RPMI7951 (cell line): ENCODE results near the gene SPACDR. TPM values are rescaled to one million over a fixed set of nuclear protein-coding genes. Genes with fewer than 3 reads are reported as not detected.
A peak's percentile ranks its signal among the peaks of the same experiment; 100 is the strongest.
"Not testable (repeated sequence)": the region's sequence is repeated elsewhere in the genome, so short reads cannot be mapped to it uniquely, and the experiment has no call there.

Experiments used
- DNase-seq: peaks from one replicate; pipeline ENCODE4 v3.0.0-alpha.2; 2012; ENCODE audit warnings: low read depth
- total RNA-seq: library from RNA; depleted of rRNA; stranded (reverse); fragments of >200 nt; shearing (Covaris generic); gene quantifications from 2 replicates; pipeline ENCODE4 v1.2.3, GENCODE V29; 2014

The SPACDR gene
- total RNA-seq, 1 experiment from 2014 or later: not detected

DNA sequence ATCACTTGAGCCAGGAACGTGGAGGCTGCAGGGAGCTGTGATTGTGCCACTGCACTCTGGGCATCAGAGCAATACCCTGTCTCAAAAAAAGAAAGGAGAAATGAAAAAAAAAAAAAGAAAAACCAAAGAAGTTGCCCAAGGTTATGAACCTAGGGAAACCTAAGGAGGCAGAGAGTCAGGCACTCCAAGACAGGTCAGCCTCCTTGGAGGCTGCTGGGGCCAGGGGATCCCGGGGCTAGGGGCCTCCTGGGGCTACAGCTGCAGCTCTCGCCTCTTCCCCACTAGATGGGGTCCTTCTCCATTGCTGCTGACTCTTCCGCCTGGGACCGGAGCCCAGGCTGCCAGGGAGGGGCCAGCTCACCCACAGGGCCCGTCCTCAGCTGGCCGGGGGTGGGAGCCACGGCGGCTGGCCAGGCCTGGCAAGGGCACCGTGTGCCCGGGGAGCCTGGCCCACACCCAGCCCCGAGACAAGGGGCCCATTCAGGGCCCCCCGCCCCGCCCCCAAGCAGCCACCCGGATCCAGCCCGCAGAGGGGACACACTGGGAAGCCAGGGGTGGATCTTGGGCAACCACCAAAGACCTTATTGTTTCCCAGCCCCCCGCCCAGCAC lies 1.7 kb upstream of the SPACDR start:
- DNase-seq: peak; percentile 69

DNA sequence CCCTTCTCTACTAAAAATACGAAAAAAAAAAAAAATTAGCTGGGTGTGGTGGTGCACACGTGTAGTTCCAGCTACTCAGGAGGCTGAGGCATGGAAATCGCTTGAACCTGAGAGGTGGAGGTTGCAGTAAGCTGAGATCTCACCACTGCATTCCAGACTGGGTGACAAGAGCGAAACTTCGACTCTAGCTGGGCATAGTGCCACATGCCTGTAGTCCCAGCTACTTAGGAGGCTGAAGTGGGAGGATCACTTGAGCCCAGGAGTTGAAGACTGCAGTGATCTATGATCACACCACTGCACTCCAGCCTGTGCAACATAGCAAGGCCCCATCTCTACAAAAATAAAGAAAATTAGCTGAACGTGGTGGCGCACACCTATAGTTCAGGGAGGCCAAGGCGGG lies 1.2 kb upstream of the SPACDR start:
- no peak for DNase-seq

DNA sequence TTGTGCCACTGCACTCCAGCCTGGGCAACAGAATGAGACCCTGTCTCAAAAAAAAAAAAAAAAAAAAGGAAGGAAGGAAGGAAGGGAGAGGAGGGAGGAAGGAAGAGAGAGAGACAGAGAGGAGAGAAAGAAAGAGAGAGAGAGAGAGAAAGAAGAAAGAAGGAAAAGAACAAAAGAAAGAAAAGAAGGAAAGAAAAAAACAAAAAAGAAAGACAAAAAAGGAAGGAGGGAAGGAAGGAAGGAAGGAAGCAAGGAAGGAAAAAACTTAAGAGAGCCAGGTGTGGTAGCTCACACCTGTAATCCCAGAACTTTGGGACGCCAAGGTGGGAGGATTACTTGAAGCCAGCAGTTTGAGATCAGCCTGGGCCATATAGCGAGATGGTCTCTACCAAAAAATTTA lies 731 bp upstream of the SPACDR start:
- no peak for DNase-seq

DNA sequence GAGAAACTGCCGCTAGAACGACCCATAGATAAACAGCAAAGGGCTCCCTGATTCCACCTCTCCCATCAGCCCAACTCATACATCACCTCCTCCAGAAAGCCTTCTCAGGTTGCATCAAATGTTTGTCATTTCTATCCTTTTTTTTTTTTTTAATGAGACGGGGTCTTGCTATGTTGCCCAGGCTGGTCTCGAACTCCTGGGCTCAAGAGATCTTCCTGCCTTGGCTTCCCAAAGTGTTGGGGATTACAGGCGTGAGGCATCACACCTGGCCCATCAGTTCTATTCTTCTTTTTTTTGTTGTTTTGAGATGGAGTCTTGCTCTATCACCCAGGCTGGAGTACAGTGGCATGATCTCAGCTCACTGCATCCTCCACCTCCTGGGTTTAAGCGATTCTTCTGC lies 7.0 kb downstream of the SPACDR start:
- DNase-seq: no peak

DNA sequence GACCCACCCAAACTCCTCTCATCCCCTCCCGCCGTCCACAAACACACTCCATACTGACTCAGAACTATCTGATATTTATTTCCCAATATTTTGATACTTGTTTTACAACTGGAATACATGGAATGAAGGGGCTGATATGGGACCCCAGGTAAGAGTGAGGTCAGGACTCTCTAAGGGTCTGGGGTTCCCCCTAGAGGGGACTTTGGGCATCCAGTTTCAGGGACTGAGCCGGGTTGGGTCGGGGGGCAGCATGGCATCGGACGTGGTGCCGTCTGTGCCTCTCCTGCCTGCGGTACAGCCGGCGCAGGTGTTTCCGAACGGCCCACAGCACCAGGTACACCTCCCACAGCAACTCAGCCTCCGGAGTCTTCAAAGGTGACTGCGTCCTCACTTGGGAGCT lies 7.5 kb downstream of the SPACDR start:
- DNase-seq: no peak

DNA sequence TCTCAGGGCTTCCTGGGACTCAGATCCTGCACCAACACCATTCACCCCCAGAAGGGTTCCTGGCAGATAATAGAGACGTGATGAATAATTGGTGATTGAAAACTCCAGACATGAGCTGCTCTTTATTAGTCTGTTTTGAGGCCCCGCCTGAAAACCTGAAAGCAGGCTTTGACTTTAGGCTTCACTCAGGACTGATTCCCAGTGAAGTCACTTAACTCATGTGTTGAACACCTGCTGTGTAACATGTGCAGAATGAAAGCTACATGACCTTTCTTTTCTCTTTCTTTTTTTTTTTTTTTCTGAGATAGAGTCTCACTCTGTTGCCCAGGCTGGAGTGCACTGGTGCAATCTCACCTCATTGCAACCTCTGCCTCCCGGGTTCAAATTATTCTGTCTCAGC lies 8.9 kb downstream of the SPACDR start:
- no peak for DNase-seq

DNA sequence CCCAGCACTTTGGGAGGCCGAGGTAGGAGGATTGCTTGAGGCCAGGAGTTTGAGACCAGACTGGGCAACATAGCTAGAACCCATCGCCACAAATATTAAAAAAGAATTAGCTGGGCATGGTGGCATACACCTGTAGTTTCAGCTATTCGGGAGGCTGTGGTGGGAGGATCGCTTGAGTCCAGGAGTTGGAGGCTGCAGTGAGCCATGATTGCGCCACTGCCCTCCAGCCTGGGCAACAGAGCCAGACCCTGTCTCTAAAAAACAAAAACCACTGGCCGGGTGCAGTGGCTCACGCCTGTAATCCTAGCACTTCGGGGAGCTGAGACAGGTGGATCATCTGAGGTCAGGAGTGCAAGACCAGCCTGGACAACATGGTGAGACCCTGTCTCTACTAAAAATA lies 10.2 kb downstream of the SPACDR start:
- DNase-seq: not testable (repeated sequence)

DNA sequence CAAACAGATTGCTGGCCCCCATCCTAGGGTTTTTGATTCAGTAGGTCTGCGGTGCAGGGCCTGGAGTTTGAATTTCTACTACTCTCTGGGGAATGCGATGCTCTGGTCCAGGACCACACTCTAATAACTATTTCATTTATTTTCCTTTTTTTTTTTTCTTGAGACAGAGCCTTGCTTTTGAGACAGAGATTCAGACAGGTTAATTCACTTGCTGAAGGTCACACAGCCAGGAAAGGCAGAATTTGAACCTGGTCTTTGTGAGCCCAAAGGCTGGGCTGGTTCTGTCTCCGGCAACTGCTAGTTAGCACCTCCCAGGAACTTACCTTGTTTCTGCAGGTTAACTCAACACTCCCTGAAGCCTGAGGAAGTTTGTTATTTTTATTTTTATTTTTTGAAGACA lies 11.5 kb downstream of the SPACDR start:
- DNase-seq: no peak

DNA sequence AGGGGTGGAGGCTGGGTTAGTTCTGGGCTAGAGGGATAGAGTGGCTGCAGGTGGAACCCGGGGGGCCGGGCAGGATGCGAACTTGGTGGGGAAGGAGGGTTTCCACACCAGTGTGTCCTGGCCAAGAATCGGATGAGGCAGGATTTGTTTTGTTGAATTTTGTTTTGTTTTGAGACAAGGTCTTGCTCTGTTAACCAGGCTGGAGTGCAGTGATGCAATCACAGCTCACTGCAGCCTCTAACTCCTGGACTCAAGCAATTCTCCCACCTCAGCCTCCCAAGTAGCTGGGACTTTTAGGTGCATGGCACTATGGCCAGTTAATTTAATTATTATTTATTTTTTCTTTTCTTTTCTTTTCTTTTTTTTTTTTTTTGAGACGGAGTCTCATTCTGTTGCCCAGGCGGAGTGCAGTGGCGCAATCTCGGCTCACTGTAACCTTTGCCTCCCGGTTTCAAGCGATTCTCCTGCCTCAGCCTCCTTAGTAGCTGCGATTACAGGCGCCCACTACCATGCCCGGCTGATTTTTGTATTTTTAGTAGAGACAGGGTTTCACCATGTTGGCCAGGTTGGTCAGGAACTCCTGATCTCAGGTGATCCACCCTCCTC lies 14.8 kb downstream of the SPACDR start:
- DNase-seq: no peak

DNA sequence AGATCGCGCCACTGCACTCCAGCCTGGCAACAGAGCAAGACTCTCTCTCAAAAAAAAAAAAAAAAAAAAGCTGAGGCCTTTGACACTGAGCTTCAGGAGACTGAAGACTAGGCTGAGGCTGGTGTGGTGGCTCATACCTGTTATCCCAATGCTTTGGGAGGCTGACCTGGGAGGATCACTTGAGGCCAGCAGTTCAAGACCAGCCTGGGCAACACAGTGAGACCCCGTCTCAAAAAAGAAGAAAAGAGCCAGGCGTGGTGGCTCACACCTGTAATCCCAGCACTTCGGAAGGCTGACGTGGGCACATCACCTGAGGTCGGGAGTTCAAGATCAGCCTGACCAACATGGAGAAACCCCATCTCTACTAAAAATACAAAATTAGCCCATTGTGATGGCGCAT lies 16.7 kb downstream of the SPACDR start:
- not testable (repeated sequence) for DNase-seq

DNA sequence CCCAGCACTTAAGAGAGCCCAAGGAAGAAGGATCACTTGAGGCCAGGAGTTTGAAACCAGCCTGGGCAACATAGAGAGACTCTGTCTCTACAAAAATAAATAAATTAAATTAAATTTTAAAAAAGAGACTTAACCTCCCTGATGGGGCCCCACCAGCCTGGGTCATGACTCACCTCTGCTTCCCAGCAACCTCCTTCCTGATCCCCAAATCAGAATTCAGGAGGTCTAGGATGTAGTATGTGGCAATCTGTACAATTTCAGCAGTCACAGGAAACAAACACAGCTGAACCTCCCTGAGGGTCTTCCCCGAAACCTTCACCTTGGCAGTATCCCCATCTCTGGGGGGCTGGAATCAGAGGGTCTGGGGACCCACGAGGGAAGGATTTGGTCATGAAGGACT lies 18.0 kb downstream of the SPACDR start:
- DNase-seq: no peak

DNA sequence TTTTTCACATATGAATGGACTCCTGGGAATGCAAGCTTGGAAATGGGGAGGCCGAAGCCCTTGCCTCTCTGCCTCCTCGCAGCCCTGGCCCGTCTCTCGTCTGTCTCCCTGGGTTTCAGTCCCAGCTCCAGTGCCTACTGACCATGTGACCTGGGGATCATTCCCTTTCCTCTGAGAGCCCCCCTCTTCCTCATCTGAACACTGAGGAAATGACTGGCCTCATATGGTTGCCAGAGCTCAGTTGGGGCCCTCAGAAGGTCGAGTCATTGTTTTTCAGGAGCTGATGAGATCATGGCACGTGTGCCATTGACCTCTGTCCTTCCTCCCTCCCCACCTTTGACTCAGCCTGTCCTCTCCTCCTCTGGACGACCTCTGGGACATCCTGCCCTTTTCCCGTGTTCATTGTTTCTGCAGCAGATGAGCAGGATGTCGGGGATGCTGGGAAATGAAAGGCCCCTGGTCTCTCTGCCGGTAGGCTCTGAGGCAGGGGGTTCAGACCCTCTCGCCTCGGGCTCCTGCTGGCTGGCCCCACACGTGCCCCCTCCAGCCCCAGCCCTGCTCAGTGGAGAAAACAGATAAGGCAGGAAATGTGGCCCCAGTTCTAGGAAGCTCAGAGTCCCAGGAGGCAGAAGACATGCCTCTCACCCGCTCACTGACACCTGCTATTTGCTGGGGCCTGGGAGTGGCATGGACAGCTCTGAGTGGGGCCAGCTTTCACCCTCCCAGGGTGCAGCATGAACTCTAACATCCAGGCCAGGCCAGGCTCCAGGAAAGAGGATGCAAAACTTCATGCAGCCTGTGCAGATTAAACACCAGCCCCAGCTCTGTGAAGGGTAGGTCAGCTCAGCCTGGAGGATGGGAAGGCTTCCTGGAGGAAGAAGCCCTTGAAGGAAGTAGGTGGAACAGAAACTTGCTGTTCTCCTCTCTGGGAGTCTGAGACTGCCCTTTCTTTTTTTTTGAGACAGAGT lies 19.5 kb downstream of the SPACDR start:
- peak; percentile 59 for DNase-seq

DNA sequence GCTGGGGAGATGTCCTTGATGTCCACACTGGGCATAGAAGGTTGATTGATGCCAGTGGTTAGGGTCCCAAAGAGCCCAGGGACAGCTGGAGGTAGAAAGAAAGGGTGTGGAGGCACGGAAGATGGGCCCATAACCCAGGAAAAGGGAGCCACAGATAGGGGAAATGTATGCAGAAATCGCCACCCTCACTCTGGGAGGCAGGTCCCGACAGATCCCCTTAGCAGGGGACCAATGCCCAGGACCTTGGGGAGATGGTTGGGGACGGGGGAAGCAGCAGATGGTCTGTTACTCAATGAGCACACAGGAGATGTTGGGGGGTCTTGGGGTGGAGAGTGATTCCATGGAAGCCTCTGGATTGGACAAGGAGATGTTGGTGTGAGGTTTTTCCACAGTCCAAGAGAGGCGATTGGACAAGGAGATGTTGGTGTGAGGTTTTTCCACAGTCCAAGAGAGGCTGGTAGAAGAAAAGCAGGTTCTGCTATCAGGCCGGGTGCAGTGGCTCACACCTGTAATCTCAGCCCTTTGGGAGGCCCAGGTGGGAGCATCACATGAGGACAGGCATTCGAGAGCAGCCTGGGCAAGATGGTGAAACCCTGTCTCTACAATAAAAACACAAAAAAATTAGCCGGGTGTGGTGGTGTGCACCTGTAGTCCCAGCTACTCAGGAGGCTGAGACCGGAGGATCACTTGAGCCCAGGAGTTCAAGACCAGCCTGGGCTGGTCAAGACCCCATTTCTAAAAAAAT lies 20.8 kb downstream of the SPACDR start:
- no peak for DNase-seq

DNA sequence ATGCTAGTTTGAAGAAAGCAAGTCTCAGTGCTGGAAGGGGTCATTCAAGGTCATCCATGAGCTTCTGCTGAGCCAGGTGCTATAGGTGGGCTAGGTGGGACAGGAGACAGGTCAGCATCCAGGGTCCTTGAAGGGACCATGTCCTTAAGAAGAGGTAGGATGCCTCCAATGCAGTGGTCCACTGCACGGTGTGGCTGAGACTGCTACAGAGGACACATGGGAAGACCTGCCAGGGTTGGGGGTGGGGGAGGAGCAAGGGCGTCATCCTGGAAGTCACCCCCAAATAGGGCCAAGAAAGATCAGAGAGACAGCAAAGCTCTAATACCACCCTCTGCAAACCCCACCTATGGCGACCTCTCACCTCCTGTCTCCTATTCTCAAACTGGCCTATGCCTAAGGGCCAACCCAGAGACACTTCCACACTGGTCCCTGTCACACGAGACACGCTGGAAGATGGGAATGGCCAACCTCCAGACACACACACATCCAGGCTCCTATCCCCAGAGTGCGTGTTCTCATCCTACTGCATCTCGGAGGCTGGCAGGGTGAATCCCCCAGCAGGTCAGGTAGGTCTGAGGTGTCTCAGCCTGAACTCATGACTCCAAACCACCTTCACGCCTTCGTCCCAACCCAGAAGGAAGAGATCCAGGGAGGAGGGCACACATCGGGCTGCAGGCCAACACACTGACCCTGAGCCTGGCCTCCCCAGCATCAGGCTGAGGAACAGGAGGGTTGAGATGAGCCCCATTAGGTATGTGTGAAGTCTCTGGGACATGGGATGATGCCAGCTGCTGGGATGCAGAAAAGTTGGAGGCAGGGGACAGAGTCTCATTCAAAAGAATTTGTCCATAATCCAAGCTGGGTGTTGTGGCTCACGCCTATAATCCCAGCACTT lies 22.2 kb downstream of the SPACDR start:
- no peak for DNase-seq

DNA sequence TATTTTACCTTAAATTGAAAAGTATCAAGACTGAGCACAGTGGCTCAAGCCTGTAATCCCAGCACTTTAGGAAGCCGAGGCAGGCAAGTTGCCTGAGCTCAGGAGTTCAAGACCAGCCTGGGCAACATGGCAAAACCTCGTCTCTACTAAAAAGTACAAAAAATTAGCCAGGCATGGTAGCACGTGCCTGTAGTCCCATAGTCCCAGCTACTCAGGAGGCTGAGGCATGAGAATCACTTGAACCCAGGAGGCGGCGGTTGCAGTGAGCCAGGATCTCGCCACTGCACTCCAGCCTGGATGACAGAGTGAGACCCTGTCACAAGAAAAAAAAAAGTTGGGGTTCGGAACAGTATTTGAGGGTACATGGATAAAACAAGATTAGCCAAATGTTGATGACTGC lies 24.8 kb downstream of the SPACDR start:
- not testable (repeated sequence) for DNase-seq

DNA sequence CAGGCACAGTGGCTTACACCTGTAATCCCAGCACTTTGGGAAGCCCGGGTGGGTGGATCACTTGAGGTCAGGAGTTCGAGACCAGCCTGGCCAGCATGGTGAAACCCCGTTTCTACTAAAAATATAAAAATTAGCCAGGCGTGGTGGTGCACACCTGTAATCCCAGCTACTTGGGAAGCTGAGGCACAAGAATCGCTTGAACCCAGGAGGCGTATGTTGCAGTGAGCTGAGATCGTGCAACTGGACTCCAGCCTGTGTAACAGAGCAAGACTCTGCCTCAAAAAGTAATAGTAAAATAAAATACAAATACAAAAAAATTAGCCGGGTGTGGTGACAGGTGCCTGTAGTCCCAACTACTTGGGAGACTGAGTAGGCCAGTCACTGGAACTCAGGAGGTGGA lies 25.3 kb downstream of the SPACDR start:
- not testable (repeated sequence) for DNase-seq

DNA sequence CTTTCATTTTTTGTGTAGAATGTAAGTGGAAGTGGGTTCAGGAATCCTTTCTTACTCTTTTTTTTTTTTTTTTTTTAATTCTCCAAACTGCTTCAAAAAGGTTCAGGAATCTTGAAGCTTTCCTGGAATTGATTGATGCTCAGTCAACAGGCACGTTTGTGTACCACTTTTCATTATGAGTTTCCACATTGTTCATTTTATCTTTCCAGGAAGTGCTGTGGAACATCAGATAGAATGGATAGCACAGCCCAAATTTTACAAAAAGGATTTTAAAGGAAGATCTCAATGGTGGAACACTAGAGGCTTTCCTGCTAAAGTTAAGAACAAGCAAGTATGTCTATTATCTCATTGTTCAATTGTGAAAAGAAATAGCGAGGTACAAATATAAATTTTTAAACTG lies 25.9 kb downstream of the SPACDR start:
- DNase-seq: no peak

DNA sequence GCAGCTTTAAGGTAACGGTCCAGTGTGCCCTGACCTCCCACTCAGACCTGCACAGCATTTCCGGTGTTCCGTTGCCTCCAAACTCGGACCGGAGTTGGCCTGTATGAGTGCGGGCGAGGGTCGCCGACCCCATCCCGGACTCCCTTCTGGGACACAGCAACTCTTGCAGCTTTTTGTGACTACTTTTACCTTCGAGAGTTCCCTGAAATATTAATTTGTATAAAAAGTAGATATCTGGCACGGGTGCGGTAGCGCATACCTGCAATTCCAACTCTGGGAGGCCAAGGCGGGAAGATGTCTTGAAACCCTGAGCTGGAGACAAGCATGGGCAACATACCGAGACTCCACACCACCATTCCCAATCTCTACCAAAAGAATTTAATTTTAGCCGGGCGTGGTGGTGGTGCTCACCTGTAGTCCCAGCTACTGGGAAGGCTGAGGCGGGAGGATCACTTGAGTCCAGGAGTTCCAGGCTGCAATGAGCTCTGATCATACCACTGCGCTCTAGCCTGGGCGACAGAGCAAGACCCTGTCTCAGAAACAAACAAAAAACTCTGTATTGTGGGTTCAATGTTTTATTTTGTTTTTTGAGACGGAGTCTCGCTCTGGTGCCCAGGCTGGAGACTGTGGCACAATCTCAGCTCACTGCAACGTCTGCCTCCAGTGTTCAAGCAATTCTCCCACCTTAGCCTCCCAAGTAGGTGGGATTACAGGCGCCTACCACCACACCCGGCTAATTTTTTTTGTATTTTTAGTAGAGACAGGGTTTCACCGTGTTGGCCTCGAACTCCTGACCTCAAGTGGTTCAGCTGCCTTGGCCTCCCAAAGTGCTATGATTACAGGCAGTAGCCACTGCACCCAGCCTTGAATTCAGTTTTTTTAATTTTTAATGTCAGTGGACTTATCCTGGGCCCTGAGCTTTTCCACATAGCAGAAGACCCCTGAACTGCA lies 26.6 kb downstream of the SPACDR start:
- DNase-seq: no peak

DNA sequence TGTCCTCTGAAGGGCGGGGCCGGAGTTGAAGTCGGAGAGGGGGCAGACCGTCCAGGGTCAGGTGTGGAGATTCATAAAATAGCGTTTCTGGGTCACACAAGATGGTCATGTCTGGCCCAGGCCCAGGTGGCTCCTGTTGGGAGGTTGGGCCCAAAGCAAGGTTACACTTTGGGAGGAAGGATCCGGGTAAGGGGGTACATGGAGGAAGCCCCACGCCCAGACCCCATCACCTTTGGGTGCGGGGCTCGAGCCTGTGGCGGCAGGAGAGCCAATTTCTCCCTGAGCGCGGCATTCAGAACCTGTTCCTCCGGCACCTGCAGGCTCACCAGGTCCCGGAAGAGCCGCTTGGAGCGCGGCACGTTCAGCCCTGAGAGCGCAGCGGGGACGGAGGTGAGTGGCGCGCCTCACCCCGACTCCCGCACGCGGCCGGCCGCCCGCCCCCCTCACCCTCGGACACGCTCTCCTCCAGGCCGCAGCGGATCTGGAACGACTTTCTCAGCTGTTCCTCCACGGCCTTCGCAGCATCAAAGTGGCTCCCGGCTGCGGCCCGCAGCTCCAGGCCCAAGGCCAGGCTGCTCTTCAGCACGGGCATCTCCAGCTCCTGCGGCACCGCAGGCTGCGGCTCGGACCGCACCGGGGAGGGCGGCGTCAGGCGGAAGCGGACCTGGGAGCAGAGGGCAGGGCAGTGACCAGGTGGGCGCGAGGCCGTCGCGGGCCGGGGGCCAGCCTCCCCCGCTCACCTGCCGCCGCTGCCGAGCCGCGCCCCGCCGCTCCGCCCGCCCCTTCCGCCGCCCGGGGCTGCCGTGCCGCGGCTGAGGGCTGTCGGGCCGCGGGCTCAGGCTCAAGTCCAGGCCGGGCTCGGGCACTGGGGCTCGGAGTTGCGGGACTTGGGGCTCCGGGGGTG lies 28.4 kb downstream of the SPACDR start:
- peak; percentile 25 for DNase-seq
